SK-N-SH treated with all-trans-retinoic acid at 6 μM for 48 hours (cell line): ENCODE measurements around the gene C9orf50.
"Not testable (repeated sequence)": the region's sequence is repeated elsewhere in the genome, so short reads cannot be mapped to it uniquely, and the experiment has no call there.

Experiments
- ATAC-seq: fragments of 200-7000 bp; cut with Tn5 transposase; 3 replicates; pipeline ENCODE4 v1.9.1; 2020; ENCODE audit warnings: mild to moderate bottlenecking, moderate library complexity
- ARNTL ChIP-seq: fragments of 450-650 bp; formaldehyde crosslinking; IDR thresholded peaks from 2 replicates; pipeline ENCODE4 v1.5.0; 2020; ENCODE audit warnings: low read depth, mild to moderate bottlenecking, moderate library complexity, borderline replicate concordance
- BACH2 ChIP-seq: fragments of 250-450 bp; sonication (Bioruptor Pico); IDR thresholded peaks from 2 replicates; pipeline ENCODE4 v1.9.0; 2021; ENCODE audit warnings: mild to moderate bottlenecking, borderline replicate concordance
- CREB5 ChIP-seq: fragments of 250-450 bp; sonication (Bioruptor Pico); IDR thresholded peaks from 2 replicates; pipeline ENCODE4 v1.5.1; 2020; ENCODE audit warnings: low read depth, mild to moderate bottlenecking, moderate library complexity
- CSDC2 ChIP-seq: fragments of 250-450 bp; sonication (Bioruptor Pico); IDR thresholded peaks from 2 replicates; pipeline ENCODE4 v1.5.0; 2020; ENCODE audit warnings: mild to moderate bottlenecking, moderate library complexity
- GLIS3 ChIP-seq: fragments of 250-450 bp; sonication (Bioruptor Pico); IDR thresholded peaks from 2 replicates; pipeline ENCODE4 v1.5.0; 2020; ENCODE audit warnings: mild to moderate bottlenecking, moderate library complexity
- ISL1 ChIP-seq: fragments of 250-450 bp; sonication (Bioruptor Pico); IDR thresholded peaks from 2 replicates; pipeline ENCODE4 v2.1.2; 2022; ENCODE audit warnings: mild to moderate bottlenecking, moderate library complexity
- PPARA ChIP-seq: fragments of 250-450 bp; sonication (Bioruptor Pico); IDR thresholded peaks from 2 replicates; pipeline ENCODE4 v1.5.0; 2020; ENCODE audit warnings: mild to moderate bottlenecking, borderline replicate concordance
- RARB ChIP-seq: fragments of 250-450 bp; sonication (Bioruptor Pico); IDR thresholded peaks from 2 replicates; pipeline ENCODE4 v1.8.0; 2021; ENCODE audit warnings: mild to moderate bottlenecking, moderate library complexity
- SNAI2 ChIP-seq: fragments of 250-450 bp; sonication (Bioruptor Pico); IDR thresholded peaks from 2 replicates; pipeline ENCODE4 v1.5.0; 2020; ENCODE audit warnings: mild to moderate bottlenecking, moderate library complexity
- TCF4 ChIP-seq: fragments of 250-450 bp; sonication (Bioruptor Pico); IDR thresholded peaks from 2 replicates; pipeline ENCODE4 v1.8.0; 2021; ENCODE audit warnings: mild to moderate bottlenecking, moderate library complexity, borderline replicate concordance
- TOX ChIP-seq: fragments of 250-450 bp; sonication (Bioruptor Pico); IDR thresholded peaks from 2 replicates; pipeline ENCODE4 v1.8.0; 2021; ENCODE audit warnings: mild to moderate bottlenecking, moderate library complexity, borderline replicate concordance
- ZFP3 ChIP-seq: fragments of 250-450 bp; sonication (Bioruptor Pico); IDR thresholded peaks from 2 replicates; pipeline ENCODE4 v1.5.0; 2020; ENCODE audit warnings: mild to moderate bottlenecking, moderate library complexity
- ZNF70 ChIP-seq: fragments of 450-650 bp; formaldehyde crosslinking; IDR thresholded peaks from 2 replicates; pipeline ENCODE4 v1.5.0; 2020; ENCODE audit warnings: mild to moderate bottlenecking, moderate library complexity
- TF ChIP-seq, protein P1 (sequence below): fragments of 250-450 bp; sonication (Bioruptor Pico); IDR thresholded peaks from 2 replicates; pipeline ENCODE4 v1.8.0; 2020; ENCODE audit warnings: mild to moderate bottlenecking, moderate library complexity, borderline replicate concordance
- TF ChIP-seq, protein P2 (sequence below): fragments of 250-450 bp; sonication (Bioruptor Pico); IDR thresholded peaks from 2 replicates; pipeline ENCODE4 v1.8.0; 2021; ENCODE audit warnings: low read depth, mild to moderate bottlenecking, moderate library complexity, borderline replicate concordance
- TF ChIP-seq, protein P3 (sequence below): fragments of 250-450 bp; sonication (Bioruptor Pico); IDR thresholded peaks from 2 replicates; pipeline ENCODE4 v1.5.0; 2020; ENCODE audit warnings: mild to moderate bottlenecking, moderate library complexity

Gene C9orf50

DNA sequence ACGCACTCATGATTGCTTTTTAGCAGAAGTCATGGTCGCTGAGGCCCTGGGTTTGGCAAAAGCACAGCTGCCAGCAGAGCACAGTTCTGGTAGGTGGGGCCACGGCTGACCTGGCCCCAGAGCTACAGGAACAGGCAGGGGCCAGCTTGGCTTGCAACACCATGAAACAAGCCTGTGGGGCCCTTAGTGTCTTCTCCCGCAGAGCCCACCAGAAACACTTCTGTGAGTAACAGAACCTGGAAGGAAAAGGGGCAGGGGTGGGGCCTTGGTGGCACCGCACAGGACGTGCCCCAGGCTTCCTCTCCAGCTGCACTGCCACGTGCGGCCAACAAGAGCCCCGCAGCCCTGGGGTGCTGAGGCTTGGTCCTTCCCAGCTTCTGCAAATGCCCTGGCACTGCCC is 16.2 kb upstream of the C9orf50 start:
- TF ChIP-seq PPARA (CRISPR knock-in tag) = no peak
- TF ChIP-seq, protein P1, sequence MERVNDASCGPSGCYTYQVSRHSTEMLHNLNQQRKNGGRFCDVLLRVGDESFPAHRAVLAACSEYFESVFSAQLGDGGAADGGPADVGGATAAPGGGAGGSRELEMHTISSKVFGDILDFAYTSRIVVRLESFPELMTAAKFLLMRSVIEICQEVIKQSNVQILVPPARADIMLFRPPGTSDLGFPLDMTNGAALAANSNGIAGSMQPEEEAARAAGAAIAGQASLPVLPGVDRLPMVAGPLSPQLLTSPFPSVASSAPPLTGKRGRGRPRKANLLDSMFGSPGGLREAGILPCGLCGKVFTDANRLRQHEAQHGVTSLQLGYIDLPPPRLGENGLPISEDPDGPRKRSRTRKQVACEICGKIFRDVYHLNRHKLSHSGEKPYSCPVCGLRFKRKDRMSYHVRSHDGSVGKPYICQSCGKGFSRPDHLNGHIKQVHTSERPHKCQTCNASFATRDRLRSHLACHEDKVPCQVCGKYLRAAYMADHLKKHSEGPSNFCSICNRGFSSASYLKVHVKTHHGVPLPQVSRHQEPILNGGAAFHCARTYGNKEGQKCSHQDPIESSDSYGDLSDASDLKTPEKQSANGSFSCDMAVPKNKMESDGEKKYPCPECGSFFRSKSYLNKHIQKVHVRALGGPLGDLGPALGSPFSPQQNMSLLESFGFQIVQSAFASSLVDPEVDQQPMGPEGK (CRISPR knock-in tag) = no peak
- TF ChIP-seq ARNTL (CRISPR knock-in tag) = no peak
- no peak for TF ChIP-seq BACH2
- no peak for TF ChIP-seq SNAI2 (CRISPR knock-in tag)
- TF ChIP-seq RARB (CRISPR knock-in tag) = no peak
- TF ChIP-seq, protein P2, sequence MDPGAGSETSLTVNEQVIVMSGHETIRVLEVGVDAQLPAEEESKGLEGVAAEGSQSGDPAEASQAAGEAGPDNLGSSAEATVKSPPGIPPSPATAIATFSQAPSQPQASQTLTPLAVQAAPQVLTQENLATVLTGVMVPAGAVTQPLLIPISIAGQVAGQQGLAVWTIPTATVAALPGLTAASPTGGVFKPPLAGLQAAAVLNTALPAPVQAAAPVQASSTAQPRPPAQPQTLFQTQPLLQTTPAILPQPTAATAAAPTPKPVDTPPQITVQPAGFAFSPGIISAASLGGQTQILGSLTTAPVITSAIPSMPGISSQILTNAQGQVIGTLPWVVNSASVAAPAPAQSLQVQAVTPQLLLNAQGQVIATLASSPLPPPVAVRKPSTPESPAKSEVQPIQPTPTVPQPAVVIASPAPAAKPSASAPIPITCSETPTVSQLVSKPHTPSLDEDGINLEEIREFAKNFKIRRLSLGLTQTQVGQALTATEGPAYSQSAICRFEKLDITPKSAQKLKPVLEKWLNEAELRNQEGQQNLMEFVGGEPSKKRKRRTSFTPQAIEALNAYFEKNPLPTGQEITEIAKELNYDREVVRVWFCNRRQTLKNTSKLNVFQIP = no peak
- TF ChIP-seq CSDC2 = no peak
- TF ChIP-seq, protein P3, sequence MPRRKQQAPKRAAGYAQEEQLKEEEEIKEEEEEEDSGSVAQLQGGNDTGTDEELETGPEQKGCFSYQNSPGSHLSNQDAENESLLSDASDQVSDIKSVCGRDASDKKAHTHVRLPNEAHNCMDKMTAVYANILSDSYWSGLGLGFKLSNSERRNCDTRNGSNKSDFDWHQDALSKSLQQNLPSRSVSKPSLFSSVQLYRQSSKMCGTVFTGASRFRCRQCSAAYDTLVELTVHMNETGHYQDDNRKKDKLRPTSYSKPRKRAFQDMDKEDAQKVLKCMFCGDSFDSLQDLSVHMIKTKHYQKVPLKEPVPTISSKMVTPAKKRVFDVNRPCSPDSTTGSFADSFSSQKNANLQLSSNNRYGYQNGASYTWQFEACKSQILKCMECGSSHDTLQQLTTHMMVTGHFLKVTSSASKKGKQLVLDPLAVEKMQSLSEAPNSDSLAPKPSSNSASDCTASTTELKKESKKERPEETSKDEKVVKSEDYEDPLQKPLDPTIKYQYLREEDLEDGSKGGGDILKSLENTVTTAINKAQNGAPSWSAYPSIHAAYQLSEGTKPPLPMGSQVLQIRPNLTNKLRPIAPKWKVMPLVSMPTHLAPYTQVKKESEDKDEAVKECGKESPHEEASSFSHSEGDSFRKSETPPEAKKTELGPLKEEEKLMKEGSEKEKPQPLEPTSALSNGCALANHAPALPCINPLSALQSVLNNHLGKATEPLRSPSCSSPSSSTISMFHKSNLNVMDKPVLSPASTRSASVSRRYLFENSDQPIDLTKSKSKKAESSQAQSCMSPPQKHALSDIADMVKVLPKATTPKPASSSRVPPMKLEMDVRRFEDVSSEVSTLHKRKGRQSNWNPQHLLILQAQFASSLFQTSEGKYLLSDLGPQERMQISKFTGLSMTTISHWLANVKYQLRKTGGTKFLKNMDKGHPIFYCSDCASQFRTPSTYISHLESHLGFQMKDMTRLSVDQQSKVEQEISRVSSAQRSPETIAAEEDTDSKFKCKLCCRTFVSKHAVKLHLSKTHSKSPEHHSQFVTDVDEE (CRISPR knock-in tag) = no peak
- TF ChIP-seq GLIS3 (CRISPR knock-in tag) = no peak
- TF ChIP-seq TOX (CRISPR knock-in tag) = no peak
- TF ChIP-seq ISL1 (CRISPR knock-in tag) = no peak
- no peak for TF ChIP-seq ZNF70 (CRISPR knock-in tag)
- no peak for TF ChIP-seq CREB5 (CRISPR knock-in tag)
- no peak for TF ChIP-seq ZFP3 (CRISPR knock-in tag)
- no peak for ATAC-seq

- ATAC-seq = not testable (repeated sequence)
Measured at GRCh38 chr9:129636343-129636742, 15.4 kb upstream of the C9orf50 start.

DNA sequence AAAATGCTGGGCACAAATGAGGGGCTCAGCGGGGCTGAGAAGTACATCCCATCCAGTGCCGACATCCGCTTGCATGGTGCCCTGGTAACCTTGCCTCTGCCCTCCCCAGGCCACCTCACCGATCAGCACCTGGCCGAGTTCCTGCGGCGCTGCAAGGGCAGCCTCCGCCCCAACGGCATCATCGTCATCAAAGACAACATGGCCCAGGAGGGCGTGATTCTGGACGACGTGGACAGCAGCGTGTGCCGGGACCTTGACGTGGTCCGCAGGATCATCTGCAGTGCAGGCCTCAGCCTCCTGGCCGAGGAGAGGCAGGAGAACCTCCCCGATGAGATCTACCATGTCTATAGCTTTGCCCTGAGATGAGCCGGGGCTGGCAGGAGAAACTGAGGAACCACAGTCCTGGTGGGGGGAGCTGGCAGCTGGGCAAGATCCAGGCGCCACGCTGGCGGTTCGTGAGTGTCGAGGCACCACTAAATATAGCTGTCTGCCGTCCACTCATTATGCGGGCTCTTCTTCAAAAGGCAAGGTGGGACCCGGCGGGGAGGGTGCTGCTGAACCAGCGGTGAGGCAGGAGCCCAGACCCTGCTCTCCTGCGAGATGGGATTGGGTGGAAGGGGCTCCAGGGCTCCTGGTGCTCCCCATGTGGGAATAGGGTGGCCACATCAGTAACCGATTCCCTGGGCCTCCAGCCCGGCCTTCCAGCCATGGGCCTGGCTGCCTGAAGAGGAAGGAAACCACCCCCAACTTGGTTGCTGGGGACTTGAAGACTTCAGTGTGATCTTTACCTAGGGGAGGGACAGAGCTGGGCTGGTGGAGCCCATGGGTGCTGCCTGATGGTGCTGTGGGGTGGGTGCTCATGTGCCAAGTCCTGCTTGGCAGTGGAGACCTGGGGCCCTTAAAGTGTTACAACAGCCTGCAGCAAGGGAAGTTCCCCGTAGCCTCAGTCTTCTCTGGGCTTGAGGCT is 14.5 kb upstream of the C9orf50 start:
- ATAC-seq = no peak
- TF ChIP-seq ZFP3 (CRISPR knock-in tag) = no peak
- TF ChIP-seq PPARA (CRISPR knock-in tag) = no peak
- TF ChIP-seq, protein P1 (CRISPR knock-in tag) = no peak

DNA sequence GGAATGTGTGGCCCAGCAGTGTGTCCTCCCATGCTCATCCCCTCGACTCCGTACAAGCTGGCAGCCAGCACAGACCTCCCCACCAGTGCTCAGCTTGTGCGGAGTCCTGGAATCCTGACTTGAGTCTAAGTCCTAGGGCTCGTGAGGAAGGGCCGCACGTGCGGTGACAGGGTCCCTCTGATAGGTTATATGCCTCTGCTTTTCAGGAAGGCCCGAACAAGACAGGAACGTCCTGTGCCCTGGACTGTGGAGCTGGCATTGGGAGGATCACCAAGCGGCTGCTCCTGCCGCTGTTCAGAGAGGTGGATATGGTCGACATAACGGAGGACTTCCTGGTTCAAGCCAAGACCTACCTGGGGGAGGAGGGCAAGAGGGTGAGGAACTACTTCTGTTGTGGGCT is 12.9 kb upstream of the C9orf50 start:
- no peak for TF ChIP-seq BACH2
- no peak for TF ChIP-seq TCF4
- TF ChIP-seq ZFP3 (CRISPR knock-in tag) = no peak
- no peak for TF ChIP-seq ZNF70 (CRISPR knock-in tag)
- ATAC-seq = no peak
